A673 (cell line): ENCODE data around the gene BRD7.

Source experiments
- EZH2 ChIP-seq: fragments of 200-600 bp; sonication (generic); IDR thresholded peaks from 2 replicates; pipeline ENCODE4 v1.6.1; 2017; ENCODE audit warnings: borderline replicate concordance, low read depth, mild to moderate bottlenecking, mixed read lengths, antibody characterized with exemption, low read length; ENCODE audit not compliant: poor library complexity, severe bottlenecking
- TF ChIP-seq, protein P1 (sequence below): fragments of 300-800, 200-600 bp; sonication (generic); conservative IDR thresholded peaks from 2 replicates; pipeline ENCODE4 v1.5.1; 2017; ENCODE audit warnings: low read depth, mild to moderate bottlenecking, antibody characterized with exemption, low read length, moderate library complexity, mixed read lengths

DNA sequence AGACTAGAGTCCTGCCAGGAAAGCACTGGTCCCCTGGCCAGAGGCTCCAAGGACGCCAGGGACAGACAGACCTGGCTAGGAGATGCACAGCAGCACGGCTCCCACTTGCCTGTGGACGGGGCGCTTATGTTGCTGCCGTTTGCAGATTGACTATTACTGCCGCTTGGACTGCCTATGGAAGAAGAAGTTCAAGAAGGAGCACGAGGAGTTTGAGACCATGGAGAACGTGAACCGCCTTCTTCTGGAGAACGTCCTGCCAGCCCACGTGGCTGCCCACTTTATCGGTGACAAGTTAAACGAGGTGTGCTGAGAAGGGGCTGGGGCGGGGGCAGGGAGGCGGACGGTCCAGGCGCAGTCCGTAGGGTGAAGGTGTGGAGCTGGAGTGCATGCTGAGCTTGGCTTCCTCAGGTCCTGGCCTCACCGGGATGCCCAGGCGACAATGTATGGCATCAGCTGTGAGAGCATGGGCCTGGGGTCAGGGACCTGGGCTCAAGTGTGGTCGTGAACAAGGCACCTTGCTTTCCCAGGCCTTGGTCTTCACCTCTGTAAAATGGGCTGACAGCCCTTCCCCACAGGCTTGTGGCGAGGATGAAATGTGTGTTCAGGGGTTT is 56.8 kb downstream of the BRD7 start:
- TF ChIP-seq, protein P1, sequence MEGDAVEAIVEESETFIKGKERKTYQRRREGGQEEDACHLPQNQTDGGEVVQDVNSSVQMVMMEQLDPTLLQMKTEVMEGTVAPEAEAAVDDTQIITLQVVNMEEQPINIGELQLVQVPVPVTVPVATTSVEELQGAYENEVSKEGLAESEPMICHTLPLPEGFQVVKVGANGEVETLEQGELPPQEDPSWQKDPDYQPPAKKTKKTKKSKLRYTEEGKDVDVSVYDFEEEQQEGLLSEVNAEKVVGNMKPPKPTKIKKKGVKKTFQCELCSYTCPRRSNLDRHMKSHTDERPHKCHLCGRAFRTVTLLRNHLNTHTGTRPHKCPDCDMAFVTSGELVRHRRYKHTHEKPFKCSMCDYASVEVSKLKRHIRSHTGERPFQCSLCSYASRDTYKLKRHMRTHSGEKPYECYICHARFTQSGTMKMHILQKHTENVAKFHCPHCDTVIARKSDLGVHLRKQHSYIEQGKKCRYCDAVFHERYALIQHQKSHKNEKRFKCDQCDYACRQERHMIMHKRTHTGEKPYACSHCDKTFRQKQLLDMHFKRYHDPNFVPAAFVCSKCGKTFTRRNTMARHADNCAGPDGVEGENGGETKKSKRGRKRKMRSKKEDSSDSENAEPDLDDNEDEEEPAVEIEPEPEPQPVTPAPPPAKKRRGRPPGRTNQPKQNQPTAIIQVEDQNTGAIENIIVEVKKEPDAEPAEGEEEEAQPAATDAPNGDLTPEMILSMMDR = no peak
- TF ChIP-seq EZH2 = no peak
